CD14-positive monocyte (primary cell): ENCODE data around the gene GLIPR1. TPM values are rescaled to one million over a fixed set of nuclear protein-coding genes. Genes with fewer than 3 reads are reported as not detected.

Experiments used
- DNase-seq, 3 donors: peaks; one replicate each; pipeline ENCODE4 v3.0.0-alpha.2; 2011 to 2022
- H2AFZ ChIP-seq: 2 replicates; pipeline ENCODE4 v1.6.0; 2012; ENCODE audit warnings: mild to moderate bottlenecking, low read depth, low read length, inconsistent platforms; ENCODE audit not compliant: insufficient read depth, poor library complexity, severe bottlenecking
- H3K27ac ChIP-seq, 2 donors: 1 replicate in 1 of 2; 2 replicates in 1 of 2; pipeline ENCODE4 v1.5.1; 2012 to 2013; ENCODE audit warnings: low read length in 2 of 2, control low read depth in 1 of 2, inconsistent platforms in 1 of 2, low read depth in 1 of 2, mild to moderate bottlenecking in 1 of 2
- H3K27me3 ChIP-seq, 2 donors: one replicate each; pipeline versions ENCODE4 v1.6.0 to v1.6.1; 2011 to 2013; ENCODE audit warnings: low read length in 2 of 2; ENCODE audit not compliant: control insufficient read depth in 2 of 2, insufficient read depth in 2 of 2
- H3K36me3 ChIP-seq, 2 donors: replicated peaks in 1 of 2; 1 replicate in 1 of 2; 2 replicates in 1 of 2; pipeline versions ENCODE4 v1.5.1 to v1.6.1; 2012 to 2013; ENCODE audit warnings: low read length in 2 of 2, control low read depth in 1 of 2, inconsistent platforms in 1 of 2, mild to moderate bottlenecking in 1 of 2; ENCODE audit not compliant: insufficient read depth in 2 of 2, control insufficient read depth in 1 of 2
- H3K4me1 ChIP-seq, 2 donors: 1 replicate in 1 of 2; 2 replicates in 1 of 2; pipeline versions ENCODE4 v1.5.1 to v1.6.1; 2012 to 2013; ENCODE audit warnings: low read length in 2 of 2, control low read depth in 1 of 2, inconsistent platforms in 1 of 2, mild to moderate bottlenecking in 1 of 2, moderate library complexity in 1 of 2; ENCODE audit not compliant: insufficient read depth in 2 of 2, control insufficient read depth in 1 of 2
- H3K4me2 ChIP-seq: replicated peaks from 2 replicates; pipeline ENCODE3; 2012; ENCODE audit warnings: low read length, moderate library complexity, mild to moderate bottlenecking; ENCODE audit not compliant: poor library complexity, severe bottlenecking; ENCODE audit errors: extremely low read depth
- H3K4me3 ChIP-seq, 3 experiments: fragments of 200-600 bp in 1 of 3; sonication (generic) in 1 of 3; replicated peaks in 1 of 3; 1 replicate in 2 of 3; 2 replicates in 1 of 3; pipeline ENCODE4 v1.5.1; 2011 to 2013; ENCODE audit warnings: low read length in 3 of 3, mild to moderate bottlenecking in 3 of 3, control low read depth in 2 of 3, low read depth in 2 of 3, inconsistent platforms in 1 of 3, moderate library complexity in 1 of 3
- H3K79me2 ChIP-seq: 2 replicates; pipeline ENCODE4 v1.6.0; 2012; ENCODE audit warnings: mild to moderate bottlenecking, control low read depth, inconsistent platforms, low read length, moderate library complexity; ENCODE audit not compliant: insufficient read depth
- H3K9ac ChIP-seq: 2 replicates; pipeline ENCODE4 v1.6.0; 2017; ENCODE audit warnings: low read length, mild to moderate bottlenecking; ENCODE audit not compliant: insufficient read depth, poor library complexity, severe bottlenecking
- H3K9me3 ChIP-seq, 2 donors: replicated peaks in 1 of 2; 1 replicate in 1 of 2; 2 replicates in 1 of 2; pipeline versions ENCODE4 v1.5.1 to v1.6.1; 2012 to 2013; ENCODE audit warnings: low read length in 2 of 2, control low read depth in 1 of 2; ENCODE audit not compliant: control insufficient read depth in 1 of 2, insufficient read depth in 1 of 2
- H4K20me1 ChIP-seq: 2 replicates; pipeline ENCODE4 v1.6.0; 2012; ENCODE audit warnings: mild to moderate bottlenecking, low read length, control low read depth, moderate library complexity; ENCODE audit not compliant: insufficient read depth
- H3K27ac Mint-ChIP-seq, 7 donors: one replicate each; pipeline ENCODE4 v1.8.0; 2020; ENCODE audit warnings: mild to moderate bottlenecking in 7 of 7, mixed read lengths in 7 of 7, moderate library complexity in 6 of 7, inconsistent platforms in 2 of 7
- H3K27me3 Mint-ChIP-seq, 3 donors: one replicate each; pipeline ENCODE4 v1.8.0; 2021 to 2022; ENCODE audit warnings: low read depth in 3 of 3, mild to moderate bottlenecking in 3 of 3, mixed read lengths in 3 of 3, moderate library complexity in 3 of 3, inconsistent platforms in 1 of 3
- H3K36me3 Mint-ChIP-seq, 2 donors: one replicate each; pipeline ENCODE4 v1.8.0; 2020; ENCODE audit warnings: mixed read lengths in 2 of 2, inconsistent platforms in 1 of 2, mild to moderate bottlenecking in 1 of 2
- H3K4me1 Mint-ChIP-seq: one replicate; pipeline ENCODE4 v1.8.0; 2020; ENCODE audit warnings: mild to moderate bottlenecking, mixed read lengths
- H3K4me3 Mint-ChIP-seq, 2 donors: one replicate each; pipeline ENCODE4 v1.8.0; 2020; ENCODE audit warnings: mild to moderate bottlenecking in 2 of 2, mixed read lengths in 2 of 2, moderate library complexity in 1 of 2
- H3K9me3 Mint-ChIP-seq, 7 donors: one replicate each; pipeline ENCODE4 v1.8.0; 2020 to 2022; ENCODE audit warnings: mixed read lengths in 7 of 7, mild to moderate bottlenecking in 6 of 7, moderate library complexity in 6 of 7, inconsistent platforms in 2 of 7
- WGBS: methylation state at CpG from one replicate; pipeline ENCODE4 v1.1.5; 2013; ENCODE audit warnings: missing lambda C conversion rate; ENCODE audit not compliant: insufficient coverage; 5-methylcytosine and 5-hydroxymethylcytosine counted together
- intact Hi-C, 2 donors: fragments of 100-400 bp; cut with micrococcal nuclease; formaldehyde crosslinking; loops; one replicate each; pipeline versions ENCODE4 v1.15.0 to v1.15.1; 2023
- polyA plus RNA-seq, 3 donors: library from polyadenylated mRNA; depleted of rRNA in 1 of 3; unstranded in 2 of 3; stranded (reverse) in 1 of 3; fragments of 300-500 nt in 2 of 3; fragments of >200 nt in 1 of 3; fragmentation: Illumina TruSeq in 2 of 3; gene quantifications; 1 replicate in 2 of 3; 2 replicates in 1 of 3; pipeline ENCODE4 v1.2.3, GENCODE V29; 2012 to 2021
- TF ChIP-seq, protein P1 (sequence below): fragments of 200-600 bp; IDR thresholded peaks from one replicate; pipeline ENCODE4 v1.8.0; 2022; ENCODE audit warnings: antibody characterized with exemption, mild to moderate bottlenecking

GLIPR1 gene
- polyA plus RNA-seq, 3 donors: 200 to 794 (median 687) TPM

DNA sequence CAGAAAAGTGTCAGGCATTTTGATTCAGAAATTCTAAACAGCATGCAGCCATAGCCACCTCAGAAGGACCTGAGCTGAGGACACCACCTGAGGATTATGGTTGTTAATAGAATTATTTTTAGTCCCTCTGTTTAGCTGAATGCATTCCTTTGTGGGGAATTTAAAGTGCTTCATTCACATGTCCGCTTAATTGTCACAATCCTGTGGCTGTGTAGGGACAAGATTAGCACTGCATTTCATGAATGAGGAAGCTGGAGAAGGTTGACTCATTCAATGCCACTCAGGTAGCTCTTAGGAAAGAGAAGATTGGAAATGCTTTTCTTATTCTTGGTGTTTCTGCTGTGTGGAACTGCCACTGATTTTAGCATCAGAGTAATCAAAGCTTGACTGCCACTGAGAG is 72.8 kb downstream of the GLIPR1 start:
- peak overlapping the region in 1 of 7 donors; percentile 70 for H3K27ac Mint-ChIP-seq
- no peak overlapping the region for H3K4me3 Mint-ChIP-seq
- Histone ChIP-seq H3K9me3 (no peaks in the 10 kb centered on the region), H3K4me2 (no peak overlapping the region), H3K36me3 (no peaks in the 10 kb centered on the region), H3K27ac (no peak overlapping the region), H3K4me1 (no peaks in the 10 kb centered on the region), H4K20me1 (no peaks in the 10 kb centered on the region), H3K79me2 (no peaks in the 10 kb centered on the region), H3K9ac (no peak overlapping the region), H2AFZ (no peak overlapping the region), H3K27me3 (no peaks in the 10 kb centered on the region), H3K4me3 (no peak overlapping the region)
- intact Hi-C loops: no loop called here
- H3K9me3 Mint-ChIP-seq: no peaks in the 10 kb centered on the region
- peaks cover 1 to 6% (median 1%) of the 10 kb centered on the region in 3 donors for H3K27me3 Mint-ChIP-seq
- peak in 1 of 3 donors; percentile 6 for DNase-seq
- H3K36me3 Mint-ChIP-seq: no peaks in the 10 kb centered on the region
- WGBS: 40% methylated on average over 1 of the region's 1 CpG
- TF ChIP-seq, protein P1, sequence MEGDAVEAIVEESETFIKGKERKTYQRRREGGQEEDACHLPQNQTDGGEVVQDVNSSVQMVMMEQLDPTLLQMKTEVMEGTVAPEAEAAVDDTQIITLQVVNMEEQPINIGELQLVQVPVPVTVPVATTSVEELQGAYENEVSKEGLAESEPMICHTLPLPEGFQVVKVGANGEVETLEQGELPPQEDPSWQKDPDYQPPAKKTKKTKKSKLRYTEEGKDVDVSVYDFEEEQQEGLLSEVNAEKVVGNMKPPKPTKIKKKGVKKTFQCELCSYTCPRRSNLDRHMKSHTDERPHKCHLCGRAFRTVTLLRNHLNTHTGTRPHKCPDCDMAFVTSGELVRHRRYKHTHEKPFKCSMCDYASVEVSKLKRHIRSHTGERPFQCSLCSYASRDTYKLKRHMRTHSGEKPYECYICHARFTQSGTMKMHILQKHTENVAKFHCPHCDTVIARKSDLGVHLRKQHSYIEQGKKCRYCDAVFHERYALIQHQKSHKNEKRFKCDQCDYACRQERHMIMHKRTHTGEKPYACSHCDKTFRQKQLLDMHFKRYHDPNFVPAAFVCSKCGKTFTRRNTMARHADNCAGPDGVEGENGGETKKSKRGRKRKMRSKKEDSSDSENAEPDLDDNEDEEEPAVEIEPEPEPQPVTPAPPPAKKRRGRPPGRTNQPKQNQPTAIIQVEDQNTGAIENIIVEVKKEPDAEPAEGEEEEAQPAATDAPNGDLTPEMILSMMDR: no peak
- no peaks in the 10 kb centered on the region for H3K4me1 Mint-ChIP-seq

Other genes starting within 250 kb of the GLIPR1 start
- under 1 TPM in 2 of 3 donors, not detected in 1; 0.36 to 0.49 TPM for gene CAPS2, start 150.4 kb upstream of the GLIPR1 start, polyA plus RNA-seq
- not detected for gene GLIPR1L1, start 146.1 kb upstream of the GLIPR1 start, polyA plus RNA-seq
- gene GLIPR1L2, start 89.7 kb upstream of the GLIPR1 start, polyA plus RNA-seq: under 1 TPM in 2 of 3 donors, not detected in 1; 0.11 to 0.24 TPM
- gene KRR1, start 30.9 kb downstream of the GLIPR1 start, polyA plus RNA-seq: 10 to 100 TPM in 1 of 3 donors, 1 to 10 TPM in 2; 8.0 to 14.4 (median 9.0) TPM